ENCODE results near the gene TNFSF10. TPM values are rescaled to one million over a fixed set of nuclear protein-coding genes. Genes with fewer than 3 reads are reported as not detected.

TNFSF10 gene
- polyA plus RNA-seq, 1 donor from 2014 or later = not detected

DNA sequence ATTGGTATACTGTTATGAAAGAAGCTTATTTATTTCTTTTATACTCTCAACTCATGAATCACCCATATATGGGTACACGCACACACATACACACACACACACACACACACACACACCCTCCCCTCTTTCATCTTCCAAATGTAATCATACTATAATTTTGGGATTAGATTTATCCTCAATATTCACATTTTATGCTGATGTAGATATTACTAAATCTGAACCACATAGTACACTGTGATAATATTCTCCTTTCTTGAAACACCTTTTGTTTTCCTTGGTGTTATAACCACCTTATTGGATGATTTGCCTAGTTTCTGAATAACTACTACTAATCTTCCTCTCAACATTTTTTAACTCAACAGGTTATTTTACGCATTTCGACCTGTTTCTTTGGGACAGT, 66.8 kb downstream of the TNFSF10 start:
- no peaks in the 10 kb centered on the region for H3K9me3 ChIP-seq (ENCODE audit: low read length)
- no peak overlapping the region for H3K4me2 ChIP-seq (ENCODE audit: low read length)
- no peak overlapping the region for H3K4me3 ChIP-seq (ENCODE audit: low read length)
- TF ChIP-seq SMC3 (conservative IDR thresholded peaks at IDR 0.05; ENCODE audit: poor library complexity) (no peak), TAF1 (IDR thresholded peaks at IDR 0.05; ENCODE audit: low read depth) (no peak), EP300 (conservative IDR thresholded peaks at IDR 0.05; ENCODE audit: poor library complexity, severe bottlenecking) (no peak), RAD21 (conservative IDR thresholded peaks at IDR 0.05) (no peak), MXI1 (conservative IDR thresholded peaks at IDR 0.05; ENCODE audit: poor library complexity, severe bottlenecking) (no peak), EZH2 (IDR thresholded peaks at IDR 0.05; ENCODE audit: borderline replicate concordance, insufficient read depth, low read length, poor library complexity, severe bottlenecking) (no peak), POLR2AphosphoS5 (IDR thresholded peaks at IDR 0.05) (no peak)
- TF ChIP-seq, protein P1, sequence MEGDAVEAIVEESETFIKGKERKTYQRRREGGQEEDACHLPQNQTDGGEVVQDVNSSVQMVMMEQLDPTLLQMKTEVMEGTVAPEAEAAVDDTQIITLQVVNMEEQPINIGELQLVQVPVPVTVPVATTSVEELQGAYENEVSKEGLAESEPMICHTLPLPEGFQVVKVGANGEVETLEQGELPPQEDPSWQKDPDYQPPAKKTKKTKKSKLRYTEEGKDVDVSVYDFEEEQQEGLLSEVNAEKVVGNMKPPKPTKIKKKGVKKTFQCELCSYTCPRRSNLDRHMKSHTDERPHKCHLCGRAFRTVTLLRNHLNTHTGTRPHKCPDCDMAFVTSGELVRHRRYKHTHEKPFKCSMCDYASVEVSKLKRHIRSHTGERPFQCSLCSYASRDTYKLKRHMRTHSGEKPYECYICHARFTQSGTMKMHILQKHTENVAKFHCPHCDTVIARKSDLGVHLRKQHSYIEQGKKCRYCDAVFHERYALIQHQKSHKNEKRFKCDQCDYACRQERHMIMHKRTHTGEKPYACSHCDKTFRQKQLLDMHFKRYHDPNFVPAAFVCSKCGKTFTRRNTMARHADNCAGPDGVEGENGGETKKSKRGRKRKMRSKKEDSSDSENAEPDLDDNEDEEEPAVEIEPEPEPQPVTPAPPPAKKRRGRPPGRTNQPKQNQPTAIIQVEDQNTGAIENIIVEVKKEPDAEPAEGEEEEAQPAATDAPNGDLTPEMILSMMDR (IDR thresholded peaks at IDR 0.05; ENCODE audit: poor library complexity, severe bottlenecking) = no peak
- TF ChIP-seq, protein P2, sequence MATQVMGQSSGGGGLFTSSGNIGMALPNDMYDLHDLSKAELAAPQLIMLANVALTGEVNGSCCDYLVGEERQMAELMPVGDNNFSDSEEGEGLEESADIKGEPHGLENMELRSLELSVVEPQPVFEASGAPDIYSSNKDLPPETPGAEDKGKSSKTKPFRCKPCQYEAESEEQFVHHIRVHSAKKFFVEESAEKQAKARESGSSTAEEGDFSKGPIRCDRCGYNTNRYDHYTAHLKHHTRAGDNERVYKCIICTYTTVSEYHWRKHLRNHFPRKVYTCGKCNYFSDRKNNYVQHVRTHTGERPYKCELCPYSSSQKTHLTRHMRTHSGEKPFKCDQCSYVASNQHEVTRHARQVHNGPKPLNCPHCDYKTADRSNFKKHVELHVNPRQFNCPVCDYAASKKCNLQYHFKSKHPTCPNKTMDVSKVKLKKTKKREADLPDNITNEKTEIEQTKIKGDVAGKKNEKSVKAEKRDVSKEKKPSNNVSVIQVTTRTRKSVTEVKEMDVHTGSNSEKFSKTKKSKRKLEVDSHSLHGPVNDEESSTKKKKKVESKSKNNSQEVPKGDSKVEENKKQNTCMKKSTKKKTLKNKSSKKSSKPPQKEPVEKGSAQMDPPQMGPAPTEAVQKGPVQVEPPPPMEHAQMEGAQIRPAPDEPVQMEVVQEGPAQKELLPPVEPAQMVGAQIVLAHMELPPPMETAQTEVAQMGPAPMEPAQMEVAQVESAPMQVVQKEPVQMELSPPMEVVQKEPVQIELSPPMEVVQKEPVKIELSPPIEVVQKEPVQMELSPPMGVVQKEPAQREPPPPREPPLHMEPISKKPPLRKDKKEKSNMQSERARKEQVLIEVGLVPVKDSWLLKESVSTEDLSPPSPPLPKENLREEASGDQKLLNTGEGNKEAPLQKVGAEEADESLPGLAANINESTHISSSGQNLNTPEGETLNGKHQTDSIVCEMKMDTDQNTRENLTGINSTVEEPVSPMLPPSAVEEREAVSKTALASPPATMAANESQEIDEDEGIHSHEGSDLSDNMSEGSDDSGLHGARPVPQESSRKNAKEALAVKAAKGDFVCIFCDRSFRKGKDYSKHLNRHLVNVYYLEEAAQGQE (IDR thresholded peaks at IDR 0.05; ENCODE audit: borderline replicate concordance) = no peak
- no peaks in the 10 kb centered on the region for H3K36me3 ChIP-seq (ENCODE audit: insufficient read depth, low read length)
- H4K20me1 ChIP-seq (ENCODE audit: insufficient read depth) = no peaks in the 10 kb centered on the region
- H3F3A ChIP-seq (ENCODE audit: insufficient read depth, low read length, poor library complexity, severe bottlenecking) = no peaks in the 10 kb centered on the region
- no peaks in the 10 kb centered on the region for H3K79me2 ChIP-seq (replicated peaks; ENCODE audit: insufficient read depth, low read length)
- no peaks in the 10 kb centered on the region for H3K9me2 ChIP-seq (ENCODE audit: insufficient read depth, low read length)
- H2AFZ ChIP-seq (ENCODE audit: low read depth, low read length) = no peak overlapping the region
- H3K9ac ChIP-seq (ENCODE audit: low read length) = no peak overlapping the region
- no peak overlapping the region for H3K27ac ChIP-seq (ENCODE audit: low read length)
- peaks cover 3% of the 10 kb centered on the region for H3K27me3 ChIP-seq (ENCODE audit: insufficient read depth, low read depth, low read length)

Small RNA genes within 50 kb of the gene (small RNA-seq; reads per million reads assigned to genes)
- gene AC007919.1 = 0 reads per million in 3 experiments

Other genes starting within 250 kb of the TNFSF10 start
- gene GHSR, start 75.0 kb downstream of the TNFSF10 start, polyA plus RNA-seq = not detected in 2 replicates
- gene NCEH1, start 187.6 kb upstream of the TNFSF10 start, polyA plus RNA-seq = 2.1 TPM in 1 of 2 replicates, not detected in the other
- gene ECT2, start 227.3 kb upstream of the TNFSF10 start, polyA plus RNA-seq = 6.3 and 8.6 TPM in 2 replicates

Measured in neural cell (in vitro differentiated cells).